OCI-LY1 (cell line): ENCODE results near the gene ASF1B.

Experiments
- H2AFZ ChIP-seq: fragments of 200-600 bp; sonication (generic), shearing (Covaris generic); 2 replicates; pipeline ENCODE4 v1.6.0; 2014; ENCODE audit warnings: antibody characterized with exemption, mild to moderate bottlenecking, low read length
- H3F3A ChIP-seq: fragments of 200-600 bp; sonication (generic), shearing (Covaris generic); 2 replicates; pipeline ENCODE4 v1.6.0; 2014; ENCODE audit warnings: mild to moderate bottlenecking, antibody characterized with exemption, low read length, moderate library complexity; ENCODE audit not compliant: insufficient read depth
- H3K27ac ChIP-seq: fragments of 200-600 bp; sonication (generic); 2 replicates; pipeline ENCODE4 v1.5.1; 2014; ENCODE audit warnings: low read length, mixed run types, mild to moderate bottlenecking, low read depth; ENCODE audit not compliant: poor library complexity, severe bottlenecking
- H3K27me3 ChIP-seq: fragments of 200-600 bp; sonication (generic); 2 replicates; pipeline ENCODE4 v1.6.0; 2014; ENCODE audit warnings: antibody characterized with exemption, mild to moderate bottlenecking, low read length, moderate library complexity; ENCODE audit not compliant: insufficient read depth
- H3K36me3 ChIP-seq: fragments of 200-600 bp; sonication (generic); 2 replicates; pipeline ENCODE4 v1.6.1; 2014; ENCODE audit warnings: mild to moderate bottlenecking, antibody characterized with exemption, low read length, moderate library complexity, mixed read lengths; ENCODE audit not compliant: insufficient read depth
- H3K4me1 ChIP-seq: fragments of 200-600 bp; sonication (generic); 2 replicates; pipeline ENCODE4 v1.5.1; 2014; ENCODE audit warnings: mild to moderate bottlenecking, low read length, moderate library complexity; ENCODE audit not compliant: insufficient read depth, severe bottlenecking
- H3K4me2 ChIP-seq: fragments of 200-600 bp; sonication (generic), shearing (Covaris generic); 2 replicates; pipeline ENCODE4 v1.6.1; 2014; ENCODE audit warnings: low read length
- H3K4me3 ChIP-seq: fragments of 200-600 bp; sonication (generic); 2 replicates; pipeline ENCODE4 v1.5.1; 2014; ENCODE audit warnings: low read length, low read depth, mild to moderate bottlenecking, mixed read lengths; ENCODE audit not compliant: poor library complexity, severe bottlenecking
- H3K79me2 ChIP-seq: fragments of 200-600 bp; shearing (Covaris generic); 2 replicates; pipeline ENCODE4 v1.6.1; 2016; ENCODE audit warnings: mixed run types, low read length, mixed read lengths; ENCODE audit not compliant: insufficient read depth
- H3K9ac ChIP-seq: fragments of 200-600 bp; sonication (generic), shearing (Covaris generic); 2 replicates; pipeline ENCODE4 v1.6.1; 2014; ENCODE audit warnings: mild to moderate bottlenecking, low read length, mixed read lengths
- H3K9me2 ChIP-seq: fragments of 200-600 bp; sonication (generic), shearing (Covaris generic); 2 replicates; pipeline ENCODE4 v1.6.1; 2014; ENCODE audit warnings: low read depth, mild to moderate bottlenecking, low read length, mixed read lengths
- H3K9me3 ChIP-seq: fragments of 200-600 bp; shearing (Covaris generic); 2 replicates; pipeline ENCODE4 v1.6.1; 2014; ENCODE audit warnings: low read length, mixed read lengths
- H4K20me1 ChIP-seq: fragments of 200-600 bp; sonication (generic), shearing (Covaris generic); 2 replicates; pipeline ENCODE4 v1.6.0; 2016; ENCODE audit warnings: mild to moderate bottlenecking, low read length; ENCODE audit not compliant: insufficient read depth
- CTCF ChIP-seq: fragments of 200-600 bp; sonication (generic), shearing (Covaris generic); IDR thresholded peaks from 2 replicates; pipeline ENCODE4 v1.5.1; 2017; ENCODE audit warnings: mild to moderate bottlenecking, antibody characterized with exemption, low read length, moderate library complexity, mixed read lengths
- EZH2 ChIP-seq: fragments of 200-600 bp; sonication (generic), shearing (Covaris generic); IDR thresholded peaks from 2 replicates; pipeline ENCODE4 v1.8.0; 2017; ENCODE audit warnings: borderline replicate concordance, mixed run types, mild to moderate bottlenecking, antibody characterized with exemption, low read length, moderate library complexity, mixed read lengths

ASF1B gene

GRCh38 chr19:14102756-14103155, 33.6 kb downstream of the ASF1B start:
- H3K79me2 ChIP-seq: no peaks in the 10 kb centered on the region
- no peak overlapping the region for H3K4me2 ChIP-seq
- no peaks in the 10 kb centered on the region for H3K9me3 ChIP-seq
- no peak overlapping the region for H3K27ac ChIP-seq
- H3K36me3 ChIP-seq: peaks cover 45% of the 10 kb centered on the region
- no peak overlapping the region for H3K4me3 ChIP-seq
- H3K27me3 ChIP-seq: no peaks in the 10 kb centered on the region
- H3K9ac ChIP-seq: no peak overlapping the region
- H3F3A ChIP-seq: no peaks in the 10 kb centered on the region
- TF ChIP-seq CTCF (no peak), EZH2 (no peak)
- H3K4me1 ChIP-seq: no peaks in the 10 kb centered on the region
- no peak overlapping the region for H2AFZ ChIP-seq
- H3K9me2 ChIP-seq: no peaks in the 10 kb centered on the region
- no peaks in the 10 kb centered on the region for H4K20me1 ChIP-seq

GRCh38 chr19:14102102-14102696, 34.2 kb downstream of the ASF1B start:
- no peaks in the 10 kb centered on the region for H3K27me3 ChIP-seq
- no peak overlapping the region for H3K27ac ChIP-seq
- H3K4me2 ChIP-seq: no peak overlapping the region
- H3K36me3 ChIP-seq: peaks cover 51% of the 10 kb centered on the region
- no peaks in the 10 kb centered on the region for H3K9me2 ChIP-seq
- no peak overlapping the region for H3K9ac ChIP-seq
- no peak overlapping the region for H3K4me3 ChIP-seq
- H3K79me2 ChIP-seq: no peaks in the 10 kb centered on the region
- no peaks in the 10 kb centered on the region for H3K9me3 ChIP-seq
- H2AFZ ChIP-seq: no peak overlapping the region
- TF ChIP-seq CTCF (no peak), EZH2 (no peak)
- H3F3A ChIP-seq: no peaks in the 10 kb centered on the region
- H4K20me1 ChIP-seq: no peaks in the 10 kb centered on the region
- H3K4me1 ChIP-seq: no peaks in the 10 kb centered on the region

- H3K4me3 ChIP-seq: no peak overlapping the region
- TF ChIP-seq EZH2 (no peak), CTCF (no peak)
- H3K27me3 ChIP-seq: no peaks in the 10 kb centered on the region
- no peaks in the 10 kb centered on the region for H3K9me3 ChIP-seq
- no peaks in the 10 kb centered on the region for H3K9me2 ChIP-seq
- no peaks in the 10 kb centered on the region for H3K4me1 ChIP-seq
- H3K9ac ChIP-seq: no peak overlapping the region
- H4K20me1 ChIP-seq: no peaks in the 10 kb centered on the region
- H3K4me2 ChIP-seq: no peak overlapping the region
- H3F3A ChIP-seq: no peaks in the 10 kb centered on the region
- peaks cover 57% of the 10 kb centered on the region for H3K36me3 ChIP-seq
- no peaks in the 10 kb centered on the region for H3K79me2 ChIP-seq
- H2AFZ ChIP-seq: no peak overlapping the region
- no peak overlapping the region for H3K27ac ChIP-seq
These were observed 35.3 kb downstream of the ASF1B start for GRCh38 chr19:14101003-14101545.
